B cell (primary cell): ENCODE results near the gene SPATA3.

Source experiments
- CTCF ChIP-seq: fragments of 200-600 bp; IDR thresholded peaks from one replicate; pipeline ENCODE4 v1.8.0; 2022; ENCODE audit warnings: antibody characterized with exemption, mild to moderate bottlenecking
- EZH2 ChIP-seq: IDR thresholded peaks from 2 replicates; pipeline ENCODE4 v1.6.1; 2012; ENCODE audit warnings: borderline replicate concordance, low read depth, mild to moderate bottlenecking, moderate library complexity, low read length; ENCODE audit not compliant: insufficient read depth, poor library complexity, severe bottlenecking

GRCh38 chr2:230984393-230985220 lies 11.3 kb upstream of the SPATA3 start:
- TF ChIP-seq CTCF (no peak), EZH2 (no peak)
